DMS53 treated with DMSO at 0.1 percent for 48 hours (cell line): ENCODE measurements around the gene ARHGAP10.

Experiments
- DNase-seq: peaks from one replicate; lab custom pipeline; 2025; ENCODE audit not compliant: unreplicated experiment; lab: John Stamatoyannopoulos, UW

Gene ARHGAP10

DNA sequence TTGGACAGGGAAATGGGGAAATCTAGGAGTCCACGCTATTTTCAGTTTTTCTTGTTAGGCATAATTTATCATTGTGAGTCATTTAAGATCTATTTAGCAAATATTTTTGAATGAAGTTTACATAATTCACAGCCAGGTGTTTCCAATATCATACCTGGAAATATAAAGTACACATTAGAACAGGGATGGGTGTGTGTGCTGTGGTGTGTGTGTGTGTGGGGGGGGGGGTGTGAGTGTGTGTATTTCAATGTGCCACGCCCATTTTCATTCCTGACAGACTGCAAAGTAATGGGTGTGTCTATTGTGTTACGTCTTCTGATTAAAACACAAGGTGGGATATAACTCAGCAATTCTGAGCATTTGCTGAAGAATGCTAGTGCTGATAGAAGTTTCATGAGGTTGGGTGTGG is 33.2 kb downstream of the ARHGAP10 start:
- no peak for DNase-seq

DNA sequence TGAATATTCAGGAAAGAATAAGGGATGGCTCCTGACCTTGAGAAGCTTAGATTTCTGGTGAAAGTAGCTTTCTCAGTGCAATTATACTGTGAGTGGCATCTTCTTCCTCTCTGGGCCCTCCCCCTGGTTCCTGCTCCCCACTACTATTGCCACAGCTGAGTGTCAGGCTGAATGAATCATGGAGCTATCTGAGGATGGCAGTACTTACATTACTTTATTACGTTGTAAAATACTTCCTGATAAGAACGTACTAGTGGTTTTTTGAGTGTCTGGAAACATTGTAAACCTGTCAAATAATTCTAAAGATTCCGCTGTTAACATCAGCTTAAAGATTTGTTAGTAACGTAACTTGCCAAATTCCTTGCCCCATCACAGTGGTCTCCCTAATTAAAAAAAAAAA is 36.2 kb downstream of the ARHGAP10 start:
- no peak for DNase-seq

DNA sequence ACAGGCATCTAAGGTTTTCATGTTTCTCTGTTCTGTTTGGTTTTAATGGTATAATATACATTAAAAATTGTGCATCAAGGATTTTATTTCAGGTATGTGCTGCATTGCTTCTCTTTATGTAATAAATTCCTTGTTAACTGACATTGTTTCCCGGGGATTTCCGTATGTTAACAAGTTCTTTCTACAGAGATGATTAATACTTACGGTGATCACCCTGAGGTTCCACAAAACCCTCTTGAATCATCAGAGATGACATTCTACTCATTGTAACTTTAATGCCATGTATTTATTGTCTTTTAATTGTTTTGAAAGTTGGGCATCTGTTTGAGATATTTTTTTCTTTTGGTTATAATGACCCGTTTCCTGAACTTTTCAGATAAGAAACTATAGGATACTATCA is 37.5 kb downstream of the ARHGAP10 start:
- no peak for DNase-seq

DNA sequence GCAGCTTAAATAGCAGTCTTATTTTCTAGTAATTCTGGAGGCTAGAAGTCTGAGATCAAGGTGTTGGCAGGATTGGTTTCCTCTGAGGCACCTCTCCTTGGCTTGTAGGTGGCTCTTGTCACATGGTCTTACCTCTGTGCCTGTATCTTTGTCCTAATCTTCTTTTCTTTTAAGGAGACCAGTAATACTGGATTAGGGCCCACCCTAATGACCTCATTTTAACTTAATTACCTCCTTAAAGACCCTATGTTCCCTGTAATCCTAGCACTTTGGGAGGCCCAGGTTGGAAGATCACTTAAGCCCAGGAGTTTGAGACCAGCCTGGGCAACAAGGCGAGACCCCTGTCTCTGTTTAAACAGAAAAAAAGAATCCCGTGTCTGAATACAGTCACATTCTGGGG is 38.9 kb downstream of the ARHGAP10 start:
- DNase-seq: no peak

DNA sequence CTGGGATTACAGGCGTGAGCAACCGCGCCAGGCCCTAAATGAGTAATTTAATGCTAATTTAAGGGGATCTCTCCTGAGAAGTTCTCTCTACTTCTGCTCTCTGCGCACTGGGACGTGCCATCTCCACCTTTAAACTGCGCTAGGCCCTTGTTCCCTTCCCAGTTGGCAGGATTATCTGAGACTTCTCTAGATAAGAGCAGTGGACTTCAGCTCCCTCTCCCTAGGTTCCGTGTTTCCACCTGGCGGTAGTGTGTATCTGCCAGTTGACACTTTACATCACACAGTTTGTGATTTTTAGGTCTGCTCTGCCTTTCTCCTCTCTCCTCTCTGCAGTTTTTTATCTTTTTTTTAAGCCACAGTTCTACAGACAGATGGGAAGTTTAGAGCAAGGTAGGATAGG is 40.2 kb downstream of the ARHGAP10 start:
- no peak for DNase-seq

DNA sequence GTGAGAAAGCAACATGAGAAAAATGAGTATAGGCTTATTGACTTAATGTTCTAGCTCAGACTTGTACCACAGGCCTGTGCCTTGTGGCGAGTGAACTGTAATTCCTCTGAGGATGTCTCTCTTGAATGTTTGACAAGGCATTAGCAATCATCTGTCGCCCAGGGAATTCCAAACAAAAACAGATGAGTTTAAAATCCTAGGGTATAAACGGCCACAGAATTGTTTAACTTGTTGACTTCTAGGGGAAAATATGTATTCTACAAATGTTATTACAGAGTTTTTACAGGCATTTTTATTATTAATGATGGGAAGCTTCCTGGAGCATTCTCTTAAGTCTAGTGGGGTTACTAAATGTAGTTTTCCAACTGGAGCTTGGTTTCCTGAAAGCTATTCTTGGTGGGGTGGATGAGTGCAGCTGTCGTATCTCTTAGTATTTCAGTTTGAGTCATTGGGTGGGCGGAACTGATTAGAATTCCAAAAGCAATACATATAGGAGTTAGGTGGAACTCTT is 40.6 kb downstream of the ARHGAP10 start:
- DNase-seq: peak; percentile 15

DNA sequence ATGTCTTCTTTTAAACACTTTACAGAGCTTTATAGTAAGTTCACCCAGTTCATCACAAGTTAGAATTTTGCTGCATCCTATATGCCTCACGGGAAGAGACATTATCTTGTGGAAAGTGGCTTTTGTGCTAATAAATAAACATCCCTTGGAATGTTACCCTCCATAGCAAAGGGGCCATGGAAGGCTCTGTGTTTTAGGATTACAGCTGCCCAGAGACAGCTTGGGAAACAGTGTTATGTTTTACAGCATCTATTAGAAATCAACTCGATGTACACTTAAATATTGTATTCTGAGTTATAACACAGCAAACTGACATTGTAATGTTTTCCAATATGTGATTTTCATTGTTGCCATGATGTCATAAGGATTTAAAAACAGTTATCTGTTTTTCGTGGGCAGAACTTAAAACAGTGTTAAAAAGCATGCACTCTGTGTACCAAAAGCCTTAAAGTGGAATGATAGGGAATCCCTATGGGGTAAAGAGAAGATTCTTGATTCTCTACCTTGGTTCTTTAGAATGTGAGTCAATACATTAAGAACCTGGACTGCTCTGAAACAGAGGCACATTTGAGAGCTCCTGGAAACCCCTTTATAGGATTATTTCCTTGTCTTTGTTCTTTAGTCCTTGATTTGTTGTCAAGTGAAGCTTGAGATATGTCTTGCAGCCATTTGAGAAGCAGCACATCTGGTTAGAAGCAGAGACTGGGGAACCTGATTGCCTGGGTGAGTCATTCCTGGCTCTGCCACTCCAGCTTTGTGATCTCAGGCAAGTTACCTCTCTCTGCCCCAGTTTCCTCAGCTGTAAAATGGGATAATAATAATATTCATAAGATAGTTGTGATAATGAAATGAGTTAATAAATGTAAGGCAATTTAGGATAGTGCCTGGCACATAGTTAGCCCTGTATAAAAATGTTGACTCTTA is 41.6 kb downstream of the ARHGAP10 start:
- peak; percentile 19 for DNase-seq

DNA sequence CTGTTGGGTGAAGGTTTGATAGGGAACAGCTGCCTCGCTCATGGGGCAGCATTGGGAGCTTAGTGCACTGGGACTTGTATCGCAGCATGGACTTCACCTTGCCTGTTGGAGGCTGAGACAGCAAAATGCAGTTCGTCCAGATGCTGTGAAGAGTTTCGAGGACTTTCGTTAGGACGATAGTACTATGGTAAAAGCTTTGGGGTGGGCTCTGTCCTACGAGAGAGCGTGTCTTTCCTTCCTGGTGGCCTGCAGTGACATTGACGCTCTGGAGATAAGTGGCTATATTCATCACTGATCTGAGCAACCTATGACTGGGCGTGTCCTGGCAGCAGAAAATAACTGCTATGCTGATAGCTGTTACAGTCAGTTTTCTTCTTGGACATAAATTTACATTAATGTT is 44.8 kb downstream of the ARHGAP10 start:
- DNase-seq: no peak

DNA sequence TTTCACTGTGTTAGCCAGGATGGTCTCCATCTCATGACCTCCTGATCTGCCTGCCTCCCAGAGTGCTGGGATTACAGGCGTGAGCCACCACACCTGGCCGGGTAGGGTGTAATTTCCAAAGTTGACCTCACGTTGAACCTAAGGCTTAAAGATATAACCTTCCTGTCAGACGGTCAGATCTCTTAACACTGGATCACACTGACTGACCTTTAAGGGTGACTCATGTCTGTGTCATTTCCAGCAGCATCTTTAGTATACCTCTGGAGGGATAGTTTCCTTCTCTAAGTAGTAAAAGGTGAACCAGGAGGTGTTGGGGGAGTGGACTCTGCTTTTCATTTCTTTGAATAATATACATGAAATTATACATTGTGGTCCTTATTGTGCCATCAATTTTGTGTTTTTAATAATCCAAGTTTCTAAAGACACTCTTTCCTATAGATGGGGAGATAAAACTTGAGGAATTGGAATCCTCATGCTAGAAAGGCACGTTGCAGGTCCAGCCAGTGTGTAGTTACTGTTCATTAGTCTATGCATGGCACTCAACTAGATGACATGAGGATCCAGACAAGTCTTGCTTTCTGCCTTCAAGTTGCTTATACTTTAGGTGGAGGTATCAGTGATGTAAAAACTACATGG is 45.7 kb downstream of the ARHGAP10 start:
- no peak for DNase-seq

DNA sequence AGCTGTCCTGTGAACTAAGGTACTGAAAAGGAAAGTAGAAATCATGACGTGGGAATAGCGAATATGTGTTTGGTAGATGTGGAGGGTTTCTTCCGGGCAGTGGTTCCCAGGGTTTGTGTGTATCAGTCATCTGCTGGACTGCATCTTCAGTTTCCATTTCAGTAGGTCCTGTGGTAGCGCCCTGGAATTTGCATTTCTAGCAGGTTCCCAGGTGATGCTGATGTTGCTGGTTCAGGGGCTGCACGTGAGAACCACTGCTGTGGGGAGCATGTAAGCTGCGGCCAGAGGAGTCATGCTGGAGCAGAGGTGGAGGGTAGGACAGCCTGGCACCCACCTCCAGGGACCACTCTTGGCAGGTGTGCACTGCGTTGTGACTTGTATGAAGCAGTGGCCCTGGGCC is 47.1 kb downstream of the ARHGAP10 start:
- DNase-seq: no peak

DNA sequence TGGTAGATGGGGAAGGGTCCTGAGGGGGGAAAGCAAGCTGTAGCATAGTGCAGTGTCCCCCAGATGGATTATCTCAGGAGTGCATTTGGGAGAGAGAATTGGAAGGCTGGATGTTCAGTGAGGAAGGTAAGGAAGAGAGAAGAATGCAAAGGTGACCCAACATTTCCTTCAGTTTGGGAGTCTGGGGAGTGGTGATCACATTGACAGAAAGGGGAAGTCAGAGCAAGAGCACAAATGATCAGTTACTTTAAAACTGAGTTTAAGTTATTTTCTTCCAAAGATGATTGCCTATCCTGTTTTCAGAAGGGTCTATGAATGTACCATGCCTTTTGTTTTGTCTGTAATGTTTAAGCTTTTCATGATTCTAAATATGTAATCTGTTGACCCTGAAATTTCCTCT is 47.6 kb downstream of the ARHGAP10 start:
- no peak for DNase-seq

DNA sequence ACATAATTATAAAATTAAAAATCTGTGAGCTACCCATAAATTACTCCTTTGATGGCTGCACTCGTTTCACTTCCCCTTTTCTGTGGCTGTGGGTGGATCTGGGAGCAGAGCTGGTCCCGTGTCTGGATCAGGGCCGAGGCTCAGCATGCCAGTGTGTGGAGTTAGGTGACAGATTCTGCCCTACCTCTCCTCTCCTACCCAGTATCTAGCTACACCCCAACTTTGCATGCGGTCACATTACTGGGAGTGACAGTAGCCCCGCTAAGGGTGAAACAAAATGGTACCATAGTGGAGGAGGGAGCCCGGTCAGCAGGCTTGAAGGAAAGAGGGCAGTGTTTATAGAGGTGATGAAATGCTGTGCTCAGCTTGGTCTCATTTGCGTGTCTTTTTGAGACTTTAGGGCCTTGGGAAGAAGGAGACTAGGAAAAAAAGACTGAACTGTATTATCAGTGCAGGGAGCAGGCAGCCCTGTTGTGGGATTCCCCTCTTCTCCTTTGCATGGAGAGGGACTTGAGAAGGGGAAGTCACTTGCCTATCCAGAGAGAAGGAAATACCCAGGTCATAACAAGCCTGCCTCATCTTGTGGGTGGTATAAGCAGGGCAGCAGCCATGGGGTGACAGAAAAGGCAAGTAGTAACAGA is 48.4 kb downstream of the ARHGAP10 start:
- DNase-seq: no peak

DNA sequence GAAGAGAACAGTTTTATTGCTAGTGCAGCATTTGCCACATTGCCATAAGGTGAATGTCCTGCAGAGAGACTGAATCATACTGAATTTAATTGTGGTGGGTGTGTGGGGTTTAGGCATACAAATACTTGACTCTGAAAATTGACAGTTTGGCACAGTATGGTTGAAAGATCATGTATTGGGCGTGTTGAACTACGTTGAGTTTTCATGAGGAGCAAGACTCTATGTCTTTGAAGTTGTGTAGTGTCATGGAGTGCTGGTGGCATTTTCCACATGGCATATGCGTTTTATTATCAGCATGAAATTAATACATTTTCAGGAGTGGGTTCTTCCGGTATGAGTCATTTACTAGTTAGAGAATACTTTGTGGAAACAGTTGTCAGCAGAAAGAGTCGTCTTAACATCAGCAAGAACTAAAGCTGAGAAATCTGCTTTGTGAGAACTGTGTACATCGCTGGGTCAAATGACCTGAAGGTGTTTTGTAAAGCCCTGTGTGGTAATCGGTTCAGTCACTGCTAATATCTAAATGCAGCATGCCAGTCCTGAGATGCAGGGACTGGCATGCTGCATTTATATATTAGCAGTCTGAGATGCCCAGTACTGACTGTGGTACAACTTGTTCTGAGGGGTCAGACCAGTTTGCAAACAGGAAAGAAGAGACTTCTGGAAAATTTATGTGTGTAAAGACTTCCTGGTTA is 50.3 kb downstream of the ARHGAP10 start:
- DNase-seq: peak; percentile 68

DNA sequence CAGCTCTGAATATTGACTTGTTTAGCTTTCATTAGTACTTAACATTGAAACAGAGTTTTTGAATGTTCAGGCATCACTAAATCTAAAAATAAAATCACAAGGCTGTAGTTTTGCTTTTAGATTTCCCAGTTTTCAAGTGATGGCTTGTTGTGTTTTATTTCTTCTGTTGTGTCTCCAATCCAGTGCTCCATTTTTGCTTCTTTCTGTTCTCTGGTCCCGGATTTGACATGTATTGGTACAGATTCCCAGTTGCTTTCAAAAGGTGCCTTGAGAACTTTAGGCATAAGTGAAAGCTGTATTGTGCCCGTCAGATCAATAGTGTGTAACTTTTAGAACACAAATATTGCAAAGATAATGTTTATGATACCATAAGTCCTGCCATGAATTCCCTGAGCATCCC is 53.2 kb downstream of the ARHGAP10 start:
- no peak for DNase-seq

DNA sequence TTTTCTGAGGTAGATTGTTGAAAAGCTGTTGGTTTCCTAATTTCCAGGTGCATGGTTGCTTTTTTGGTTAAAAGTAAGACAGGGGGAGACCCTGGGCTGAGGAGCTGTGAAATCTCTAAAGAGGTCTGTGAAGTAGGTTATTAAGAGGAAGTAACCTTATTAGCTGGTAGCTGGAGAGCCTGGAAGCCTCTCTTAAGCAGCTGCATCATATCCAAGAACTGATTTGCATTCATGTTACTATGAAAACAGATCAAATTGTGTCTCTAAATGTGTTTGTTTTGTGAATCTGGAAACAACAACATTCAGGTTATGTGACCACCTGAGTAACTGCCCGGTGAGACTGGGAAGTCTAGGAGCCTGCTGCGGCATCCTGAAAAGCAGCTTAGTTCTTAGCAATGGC is 54.1 kb downstream of the ARHGAP10 start:
- DNase-seq: no peak

DNA sequence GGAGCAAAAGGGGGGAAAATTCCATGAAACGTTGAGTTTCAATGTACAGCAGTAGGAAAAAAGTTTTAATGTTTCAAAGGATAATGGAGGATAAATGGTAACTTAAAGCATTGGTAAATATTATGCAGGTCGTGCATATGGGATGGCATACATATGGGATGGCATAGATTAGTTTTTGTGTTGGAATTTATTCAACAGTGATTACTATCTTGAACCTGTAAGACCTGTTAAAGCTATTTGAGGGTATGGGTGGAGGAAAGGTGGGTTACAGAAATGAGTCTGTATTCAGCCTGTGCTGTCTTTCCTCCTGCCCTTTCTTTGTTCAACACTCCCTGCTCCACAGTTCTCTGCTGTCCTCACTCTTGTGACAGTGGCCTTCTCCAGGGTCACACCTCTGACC is 54.6 kb downstream of the ARHGAP10 start:
- DNase-seq: no peak

DNA sequence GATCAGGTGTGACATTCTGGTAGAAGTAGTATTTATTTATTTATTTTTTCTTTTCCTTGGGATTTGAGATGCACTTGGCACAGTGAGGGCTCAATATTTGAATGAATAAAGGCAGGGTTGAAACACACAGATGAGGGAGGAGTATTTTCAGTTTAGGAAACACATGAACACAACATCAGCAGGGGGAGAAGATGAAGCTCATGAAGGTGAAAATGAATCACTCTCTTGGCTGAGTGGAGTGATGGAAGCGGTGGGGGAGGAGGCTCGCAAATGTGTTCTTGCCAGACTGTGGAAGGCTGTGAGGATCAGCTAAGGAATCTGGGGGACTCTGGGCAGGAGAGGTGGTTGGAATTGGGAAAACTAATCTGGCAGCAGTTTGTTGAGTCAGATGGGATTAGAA is 55.3 kb downstream of the ARHGAP10 start:
- DNase-seq: no peak

DNA sequence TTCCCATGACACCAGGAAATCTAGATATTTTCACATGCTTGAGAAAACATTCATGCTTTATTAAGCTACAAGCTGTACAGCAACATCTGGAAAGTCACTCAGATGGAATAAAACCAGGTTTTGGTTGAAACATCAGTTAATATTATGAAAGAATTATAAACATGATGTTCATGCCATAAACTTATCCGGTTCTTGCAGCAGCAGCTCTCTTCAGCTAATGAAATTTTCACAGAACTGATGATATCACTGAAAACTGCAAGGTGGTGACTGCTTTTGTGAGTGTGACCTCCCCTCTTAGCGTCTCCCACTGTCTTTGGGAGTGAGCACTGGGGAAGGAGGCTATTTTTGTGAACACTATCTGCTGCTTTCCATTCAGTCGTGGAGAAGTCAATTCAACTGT is 56.9 kb downstream of the ARHGAP10 start:
- no peak for DNase-seq

DNA sequence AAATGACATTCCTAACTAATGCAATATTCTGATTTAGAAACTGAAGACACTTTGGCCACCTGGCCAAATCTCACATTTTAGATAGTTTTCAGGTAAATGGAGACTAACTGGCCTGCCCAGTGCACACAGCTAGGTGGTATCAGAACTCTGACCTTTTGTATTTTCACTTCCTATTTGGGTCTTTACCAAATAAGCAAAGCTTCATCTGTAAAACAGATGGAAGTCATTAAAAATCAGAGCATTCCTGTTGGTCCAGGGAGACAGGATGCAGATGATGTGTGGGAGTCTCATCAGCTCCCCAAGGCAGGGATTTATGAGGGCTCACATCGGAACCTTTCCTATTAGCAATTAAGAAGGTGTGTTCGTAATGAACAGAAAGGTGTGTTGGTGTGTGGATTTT is 57.7 kb downstream of the ARHGAP10 start:
- no peak for DNase-seq

DNA sequence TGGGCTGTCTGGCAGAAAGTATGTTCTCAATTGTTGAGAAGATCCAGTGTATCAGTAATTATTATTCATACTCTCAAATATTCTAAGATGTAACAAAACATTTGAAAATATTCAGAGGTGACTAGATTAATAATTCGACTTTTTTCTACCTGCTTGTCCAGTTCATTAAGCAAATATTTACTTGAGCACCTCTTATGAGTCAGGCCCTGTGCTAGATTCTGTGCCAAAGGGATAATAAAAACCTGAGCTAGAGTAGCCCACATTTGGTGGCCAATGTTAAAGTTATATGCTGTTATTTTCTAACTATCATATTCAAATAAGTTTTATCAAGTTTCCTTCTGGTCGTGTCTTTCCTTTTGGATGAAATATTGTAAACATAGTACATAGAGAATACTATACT is 58.5 kb downstream of the ARHGAP10 start:
- peak; percentile 34 for DNase-seq

DNA sequence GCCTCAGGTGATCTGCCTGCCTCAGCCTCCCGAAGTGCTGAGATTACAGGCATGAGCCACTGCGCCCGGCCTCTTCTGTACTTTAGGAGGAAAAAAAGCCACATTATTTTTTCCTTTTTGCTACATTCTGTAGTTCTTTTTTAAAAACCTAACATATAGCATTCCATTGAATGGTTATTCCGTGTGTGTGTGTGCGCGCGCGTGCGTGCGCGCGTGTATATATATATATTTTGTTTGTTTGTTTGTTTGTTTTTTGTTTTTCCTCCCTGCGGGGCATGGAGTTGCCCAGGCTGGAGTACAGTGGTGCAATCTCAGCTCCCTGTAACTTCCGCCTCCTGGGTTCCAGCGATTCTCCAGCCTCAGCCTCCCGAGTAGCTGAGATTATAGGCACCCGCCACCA is 59.5 kb downstream of the ARHGAP10 start:
- DNase-seq: no peak
